ENCODE data around the gene SESTD1.

The SESTD1 gene

GRCh38 chr2:179177694-179178093 is 86.9 kb downstream of the SESTD1 start:
- Histone ChIP-seq H3K36me3 (replicated peaks) (no peaks in the 10 kb centered on the region; the same call in none of the 2 replicates), H3K27me3 (ENCODE audit: low read depth) (no peaks in the 10 kb centered on the region), H3K9me3 (no peaks in the 10 kb centered on the region), H3K4me3 (no peak overlapping the region), H3K4me1 (peaks cover 15% of the 10 kb centered on the region)
- peak in 1 of 2 experiments; percentile 74 for DNase-seq (ENCODE audit: low spot score in 2 of 2)
- in situ Hi-C loops (cut with MboI; ENCODE audit: low sequenced_read_pairs), result no loop called here

- Histone ChIP-seq H3K9me3 (no peaks in the 10 kb centered on the region), H3K4me1 (peaks cover 15% of the 10 kb centered on the region), H3K4me3 (no peak overlapping the region), H3K36me3 (replicated peaks) (no peaks in the 10 kb centered on the region; the same call in none of the 2 replicates), H3K27me3 (ENCODE audit: low read depth) (no peaks in the 10 kb centered on the region)
- DNase-seq (ENCODE audit: low spot score in 2 of 2), result no peak
- in situ Hi-C loops (cut with MboI; ENCODE audit: low sequenced_read_pairs), result no loop called here
Measured at GRCh38 chr2:179174240-179174639, 90.4 kb downstream of the SESTD1 start.

GRCh38 chr2:179172894-179173293 is 91.7 kb downstream of the SESTD1 start:
- DNase-seq (ENCODE audit: low spot score in 2 of 2), result no peak
- H3K4me1 ChIP-seq, result peaks cover 5% of the 10 kb centered on the region
- in situ Hi-C loops (cut with MboI; ENCODE audit: low sequenced_read_pairs), result no loop called here
- H3K27me3 ChIP-seq (ENCODE audit: low read depth), result no peaks in the 10 kb centered on the region
- no peaks in the 10 kb centered on the region for H3K9me3 ChIP-seq
- H3K36me3 ChIP-seq (replicated peaks), result no peaks in the 10 kb centered on the region; the same call in none of the 2 replicates
- H3K4me3 ChIP-seq, result no peak overlapping the region

- Histone ChIP-seq H3K9me3 (no peaks in the 10 kb centered on the region), H3K4me3 (no peak overlapping the region), H3K4me1 (no peaks in the 10 kb centered on the region; the same call in 1 of the 2 replicates), H3K27me3 (ENCODE audit: low read depth) (no peaks in the 10 kb centered on the region), H3K36me3 (replicated peaks) (no peaks in the 10 kb centered on the region; the same call in none of the 2 replicates)
- no peak for DNase-seq (ENCODE audit: low spot score in 2 of 2)
- in situ Hi-C loops (cut with MboI; ENCODE audit: low sequenced_read_pairs), result no loop called here
Measured at GRCh38 chr2:179171371-179171770, 93.3 kb downstream of the SESTD1 start.

GRCh38 chr2:179170901-179171300 is 93.7 kb downstream of the SESTD1 start:
- H3K4me3 ChIP-seq, result no peak overlapping the region
- H3K27me3 ChIP-seq (ENCODE audit: low read depth), result no peaks in the 10 kb centered on the region
- no peak for DNase-seq (ENCODE audit: low spot score in 2 of 2)
- no peaks in the 10 kb centered on the region for H3K9me3 ChIP-seq
- in situ Hi-C loops (cut with MboI; ENCODE audit: low sequenced_read_pairs), result no loop called here
- no peaks in the 10 kb centered on the region; the same call in 1 of the 2 replicates for H3K4me1 ChIP-seq
- no peaks in the 10 kb centered on the region; the same call in 1 of the 2 replicates for H3K36me3 ChIP-seq (replicated peaks)

- Histone ChIP-seq H3K27me3 (ENCODE audit: low read depth) (no peaks in the 10 kb centered on the region), H3K36me3 (replicated peaks) (no peaks in the 10 kb centered on the region), H3K4me3 (no peak overlapping the region), H3K9me3 (no peaks in the 10 kb centered on the region), H3K4me1 (no peaks in the 10 kb centered on the region; the same call in 1 of the 2 replicates)
- in situ Hi-C loops (cut with MboI; ENCODE audit: low sequenced_read_pairs), result no loop called here
- no peak for DNase-seq (ENCODE audit: low spot score in 2 of 2)
Measured at GRCh38 chr2:179165356-179166000, 99.2 kb downstream of the SESTD1 start.

- Histone ChIP-seq H3K4me3 (no peak overlapping the region), H3K4me1 (no peaks in the 10 kb centered on the region; the same call in 1 of the 2 replicates), H3K36me3 (replicated peaks) (no peaks in the 10 kb centered on the region), H3K9me3 (no peaks in the 10 kb centered on the region), H3K27me3 (ENCODE audit: low read depth) (no peaks in the 10 kb centered on the region)
- in situ Hi-C loops (cut with MboI; ENCODE audit: low sequenced_read_pairs), result no loop called here
- no peak for DNase-seq (ENCODE audit: low spot score in 2 of 2)
Measured at GRCh38 chr2:179141206-179141605, 123.4 kb downstream of the SESTD1 start.

GRCh38 chr2:179140571-179140970 is 124.1 kb downstream of the SESTD1 start:
- no peaks in the 10 kb centered on the region for H3K36me3 ChIP-seq (replicated peaks)

GRCh38 chr2:179139506-179139905 is 125.1 kb downstream of the SESTD1 start:
- H3K9me3 ChIP-seq, result no peaks in the 10 kb centered on the region
- H3K27me3 ChIP-seq (ENCODE audit: low read depth), result no peaks in the 10 kb centered on the region
- no peak for DNase-seq (ENCODE audit: low spot score in 2 of 2)
- in situ Hi-C loops (cut with MboI; ENCODE audit: low sequenced_read_pairs), result no loop called here
- H3K4me3 ChIP-seq, result no peak overlapping the region
- H3K36me3 ChIP-seq (replicated peaks), result no peaks in the 10 kb centered on the region
- no peaks in the 10 kb centered on the region; the same call in 1 of the 2 replicates for H3K4me1 ChIP-seq

More at GRCh38 chr2:179140571-179140970, 124.1 kb downstream of the SESTD1 start:
- H3K9me3 ChIP-seq, result no peaks in the 10 kb centered on the region
- no peak overlapping the region for H3K4me3 ChIP-seq
- no peaks in the 10 kb centered on the region for H3K27me3 ChIP-seq (ENCODE audit: low read depth)
- no peak for DNase-seq (ENCODE audit: low spot score in 2 of 2)
- in situ Hi-C loops (cut with MboI; ENCODE audit: low sequenced_read_pairs), result no loop called here
- H3K4me1 ChIP-seq, result no peaks in the 10 kb centered on the region; the same call in 1 of the 2 replicates

- no peak for DNase-seq (ENCODE audit: low spot score in 2 of 2)
- Histone ChIP-seq H3K4me1 (no peaks in the 10 kb centered on the region; the same call in 1 of the 2 replicates), H3K9me3 (no peaks in the 10 kb centered on the region), H3K27me3 (ENCODE audit: low read depth) (no peaks in the 10 kb centered on the region), H3K36me3 (replicated peaks) (no peaks in the 10 kb centered on the region), H3K4me3 (no peak overlapping the region)
- in situ Hi-C loops (cut with MboI; ENCODE audit: low sequenced_read_pairs), result no loop called here
Measured at GRCh38 chr2:179137200-179137759, 127.4 kb downstream of the SESTD1 start.

- Histone ChIP-seq H3K36me3 (replicated peaks) (0 out of 2 replicates have a peak, but pooled peaks cover under 1% of the 10 kb centered on the region), H3K4me3 (no peak overlapping the region)
- in situ Hi-C loops (cut with MboI; ENCODE audit: low sequenced_read_pairs), result no loop called here
Measured at GRCh38 chr2:179133016-179133415, 131.6 kb downstream of the SESTD1 start.

GRCh38 chr2:179132076-179132475 is 132.6 kb downstream of the SESTD1 start:
- Histone ChIP-seq H3K4me1 (no peaks in the 10 kb centered on the region; the same call in 1 of the 2 replicates), H3K36me3 (replicated peaks) (0 out of 2 replicates have a peak, but pooled peaks cover 3% of the 10 kb centered on the region), H3K27me3 (ENCODE audit: low read depth) (no peaks in the 10 kb centered on the region), H3K4me3 (no peak overlapping the region), H3K9me3 (no peaks in the 10 kb centered on the region)
- in situ Hi-C loops (cut with MboI; ENCODE audit: low sequenced_read_pairs), result no loop called here
- DNase-seq (ENCODE audit: low spot score in 2 of 2), result no peak

More at GRCh38 chr2:179133016-179133415, 131.6 kb downstream of the SESTD1 start:
- no peaks in the 10 kb centered on the region for H3K27me3 ChIP-seq (ENCODE audit: low read depth)
- H3K4me1 ChIP-seq, result no peaks in the 10 kb centered on the region; the same call in 1 of the 2 replicates
- DNase-seq (ENCODE audit: low spot score in 2 of 2), result no peak
- no peaks in the 10 kb centered on the region for H3K9me3 ChIP-seq

- in situ Hi-C loops (cut with MboI; ENCODE audit: low sequenced_read_pairs), result no loop called here
- no peak for DNase-seq (ENCODE audit: low spot score in 2 of 2)
- Histone ChIP-seq H3K27me3 (ENCODE audit: low read depth) (no peaks in the 10 kb centered on the region), H3K4me1 (no peaks in the 10 kb centered on the region), H3K9me3 (no peaks in the 10 kb centered on the region), H3K4me3 (no peak overlapping the region), H3K36me3 (replicated peaks) (0 out of 2 replicates have a peak, but pooled peaks cover 3% of the 10 kb centered on the region)
Measured at GRCh38 chr2:179130560-179130959, 134.1 kb downstream of the SESTD1 start.

GRCh38 chr2:179129574-179130238 is 134.9 kb downstream of the SESTD1 start:
- no peaks in the 10 kb centered on the region for H3K9me3 ChIP-seq
- peak; percentile 14 to 36 for DNase-seq (ENCODE audit: low spot score in 2 of 2)
- in situ Hi-C loops (cut with MboI; ENCODE audit: low sequenced_read_pairs), result no loop called here
- H3K4me3 ChIP-seq, result no peak overlapping the region
- no peaks in the 10 kb centered on the region for H3K27me3 ChIP-seq (ENCODE audit: low read depth)
- 0 out of 2 replicates have a peak, but pooled peaks cover 3% of the 10 kb centered on the region for H3K36me3 ChIP-seq (replicated peaks)
- no peaks in the 10 kb centered on the region for H3K4me1 ChIP-seq
